Measurements from ENCODE around the gene LFNG. TPM values are rescaled to one million over a fixed set of nuclear protein-coding genes. Genes with fewer than 3 reads are reported as not detected.
A peak's percentile ranks its signal among the peaks of the same experiment; 100 is the strongest.
"Not testable (repeated sequence)": the region's sequence is repeated elsewhere in the genome, so short reads cannot be mapped to it uniquely, and the experiment has no call there.

LFNG gene
- total and polyA plus RNA-seq, 7 experiments from 2014 or later, result 1.2 to 246 (median 120) TPM

DNA sequence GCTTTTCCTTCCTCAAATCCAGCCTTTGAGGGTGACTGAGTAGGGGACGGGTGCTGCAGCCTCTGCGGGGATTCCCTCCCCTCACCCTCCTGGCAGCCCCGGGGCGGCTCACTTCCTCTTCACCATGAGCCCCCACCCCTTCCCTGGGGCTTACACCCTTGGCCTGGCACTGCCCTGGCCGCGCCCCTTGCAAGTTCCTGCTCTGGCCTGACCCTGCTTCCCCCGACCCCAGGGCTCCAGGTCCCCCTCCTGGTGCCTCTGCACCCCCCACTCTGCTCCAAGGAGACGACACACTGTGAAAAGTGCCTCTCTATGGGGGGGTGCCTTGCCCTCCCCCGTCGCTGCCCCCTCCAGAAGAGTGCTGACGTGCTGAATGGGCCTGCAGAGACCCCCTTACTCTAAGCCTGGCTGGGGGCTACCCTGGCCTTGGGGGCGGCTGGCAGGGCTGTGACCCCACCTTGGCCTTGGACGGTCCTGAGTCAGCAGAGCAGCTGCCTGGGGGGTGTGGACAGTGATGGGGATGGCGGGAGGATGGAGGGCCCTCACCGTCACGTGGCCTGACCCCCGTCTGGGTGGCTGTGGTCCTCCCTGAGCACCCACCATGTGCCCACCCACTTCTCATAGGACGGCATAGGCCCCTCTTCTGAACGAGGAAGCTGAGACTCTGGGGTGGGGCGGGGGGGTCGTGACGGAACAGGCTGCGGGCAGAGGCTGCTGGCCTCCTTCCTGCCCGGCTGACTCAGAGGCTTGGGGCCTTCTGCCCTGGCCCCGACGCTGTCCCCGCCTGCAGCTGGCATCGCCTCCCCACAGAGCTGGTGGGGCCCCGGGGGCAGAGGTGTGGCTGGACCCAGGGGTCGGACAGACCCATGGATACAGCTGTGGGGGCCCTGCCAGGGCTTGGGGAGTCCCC is 9.8 kb downstream of the LFNG start:
- DNase-seq, result peak in 7 of 9 donors; percentile 24 to 76 (median 52)
- peak overlapping the region; percentile 65 to 82 (median 76) for H3K4me3 Mint-ChIP-seq
- H3K4me1 ChIP-seq (ENCODE audit: control insufficient read depth in 2 of 2, insufficient read depth in 2 of 2, low read length in 2 of 2), result peaks cover 40 to 62% of the 10 kb centered on the region in 2 donors
- POLR2A ChIA-PET, result interaction anchor here (0.6 to 15.7 kb wide), 15 partner anchors 8 to 1476 kb away, joined by 3 to 401 read pairs (median 4); partner anchors contain the start of genes BRAT1, IQCE and LFNG
- H3K27ac ChIP-seq (ENCODE audit: low read depth, low read length), result peak overlapping the region; percentile 76
- no peaks in the 10 kb centered on the region for H3K27me3 ChIP-seq (ENCODE audit: control insufficient read depth in 2 of 2, insufficient read depth in 2 of 2, low read length in 2 of 2)
- peaks cover 0 to 14% (median 0%) of the 10 kb centered on the region in 5 donors for H3K36me3 Mint-ChIP-seq
- ATAC-seq, result peak; percentile 67
- H3K9me3 Mint-ChIP-seq, result no peaks in the 10 kb centered on the region
- no peaks in the 10 kb centered on the region for H3K27me3 Mint-ChIP-seq
- peaks cover 33 to 58% (median 44%) of the 10 kb centered on the region in 7 donors for H3K4me1 Mint-ChIP-seq
- CTCF ChIA-PET, result interaction anchor here (0.6 to 2.3 kb wide), 2 partner anchors 24 to 61 kb away, joined by 5 read pairs; no protein-coding TSS in a partner anchor
- H3K27ac Mint-ChIP-seq, result peak overlapping the region; percentile 66 to 96 (median 91)
- H3K9me3 ChIP-seq (ENCODE audit: control insufficient read depth in 2 of 3, low read length in 3 of 3), result no peaks in the 10 kb centered on the region
- peaks cover 0 to 42% (median 17%) of the 10 kb centered on the region in 3 experiments for H3K36me3 ChIP-seq (ENCODE audit: control insufficient read depth in 2 of 3, insufficient read depth in 3 of 3, low read length in 3 of 3)
- peak overlapping the region; percentile 57 for H3K4me3 ChIP-seq (ENCODE audit: low read length)
- intact Hi-C loops (cut with micrococcal nuclease), result loop anchor here (1.0 to 2.0 kb wide), 6 partner anchors 7 to 102 kb away; partner anchors contain the start of genes BRAT1 (in 2 of the 2), LFNG (in 1 of the 2) and TTYH3 (in 1 of the 2)

DNA sequence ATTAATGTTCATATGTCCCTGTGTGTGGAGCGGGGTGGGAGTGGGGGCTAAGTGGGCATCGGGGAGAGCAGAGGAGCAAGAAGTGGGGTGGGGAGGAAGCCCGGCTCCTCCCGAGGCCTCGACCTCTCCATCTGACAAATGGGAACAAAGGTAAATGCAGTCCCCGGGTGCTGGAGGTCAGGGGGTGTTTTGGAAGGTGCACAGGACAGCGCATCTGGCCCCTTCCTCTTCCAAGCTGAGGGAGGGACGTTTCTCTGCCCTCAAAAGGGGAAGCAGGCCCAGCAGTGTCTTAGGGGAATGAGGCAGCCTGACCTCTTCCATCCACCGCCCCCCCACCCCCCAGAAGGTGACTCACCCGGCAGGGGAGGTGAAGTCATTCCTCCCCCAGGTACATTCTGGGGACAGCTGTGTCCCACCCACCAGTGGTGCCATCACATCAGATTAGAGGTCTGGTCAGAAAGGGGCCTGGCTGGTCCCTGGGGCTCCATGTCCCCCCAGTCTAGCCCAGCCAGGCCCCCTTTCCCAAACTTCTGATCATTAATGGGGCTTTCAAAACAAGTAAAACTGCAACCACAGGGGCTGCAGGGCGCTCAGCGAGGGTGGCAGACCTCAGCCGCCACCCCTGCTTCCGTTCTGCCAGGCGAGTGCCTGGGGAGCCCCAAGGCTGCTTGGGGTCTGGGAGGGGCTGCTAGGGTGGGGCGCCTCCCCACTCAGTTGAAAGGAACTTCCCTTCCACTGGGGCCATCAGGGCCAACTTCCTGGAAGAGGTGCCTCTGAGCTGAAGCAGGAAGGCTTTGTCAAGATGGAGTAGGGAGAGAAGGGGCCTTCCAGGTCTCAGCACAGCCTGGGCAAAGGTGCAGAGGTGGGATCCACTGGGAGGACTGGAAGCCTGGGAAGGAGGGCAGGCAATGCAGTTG is 10.8 kb downstream of the LFNG start:
- Histone ChIP-seq H3K36me3 (ENCODE audit: control insufficient read depth in 2 of 3, insufficient read depth in 3 of 3, low read length in 3 of 3) (peaks cover 0 to 33% (median 17%) of the 10 kb centered on the region in 3 experiments), H3K4me1 (ENCODE audit: control insufficient read depth in 2 of 2, insufficient read depth in 2 of 2, low read length in 2 of 2) (peaks cover 40 to 57% of the 10 kb centered on the region in 2 donors), H3K4me3 (ENCODE audit: low read length) (peak overlapping the region; percentile 57), H3K9me3 (ENCODE audit: control insufficient read depth in 2 of 3, low read length in 3 of 3) (no peaks in the 10 kb centered on the region), H3K27me3 (ENCODE audit: control insufficient read depth in 2 of 2, insufficient read depth in 2 of 2, low read length in 2 of 2) (no peaks in the 10 kb centered on the region), H3K27ac (ENCODE audit: low read depth, low read length) (peak overlapping the region; percentile 76)
- peaks cover 33 to 58% (median 45%) of the 10 kb centered on the region in 7 donors for H3K4me1 Mint-ChIP-seq
- H3K4me3 Mint-ChIP-seq, result peak overlapping the region; percentile 65 to 82 (median 76)
- H3K27ac Mint-ChIP-seq, result peak overlapping the region; percentile 84 to 96 (median 92)
- no peaks in the 10 kb centered on the region for H3K27me3 Mint-ChIP-seq
- peak; percentile 72 for ATAC-seq
- intact Hi-C loops (cut with micrococcal nuclease), result loop anchor here (1.0 kb wide), 5 partner anchors 8 to 101 kb away; partner anchors contain the start of genes BRAT1 (in 1 of the 2), LFNG (in 1 of the 2) and TTYH3 (in 1 of the 2)
- peak; percentile 59 to 85 (median 79) for DNase-seq
- CTCF ChIA-PET, result no interaction called here
- H3K36me3 Mint-ChIP-seq, result peaks cover 0 to 14% (median 0%) of the 10 kb centered on the region in 5 donors
- POLR2A ChIA-PET, result interaction anchor here (0.7 to 15.7 kb wide), 13 partner anchors 9 to 176 kb away, joined by 3 to 401 read pairs (median 4); partner anchors contain the start of genes BRAT1, IQCE and LFNG
- H3K9me3 Mint-ChIP-seq, result no peaks in the 10 kb centered on the region

DNA sequence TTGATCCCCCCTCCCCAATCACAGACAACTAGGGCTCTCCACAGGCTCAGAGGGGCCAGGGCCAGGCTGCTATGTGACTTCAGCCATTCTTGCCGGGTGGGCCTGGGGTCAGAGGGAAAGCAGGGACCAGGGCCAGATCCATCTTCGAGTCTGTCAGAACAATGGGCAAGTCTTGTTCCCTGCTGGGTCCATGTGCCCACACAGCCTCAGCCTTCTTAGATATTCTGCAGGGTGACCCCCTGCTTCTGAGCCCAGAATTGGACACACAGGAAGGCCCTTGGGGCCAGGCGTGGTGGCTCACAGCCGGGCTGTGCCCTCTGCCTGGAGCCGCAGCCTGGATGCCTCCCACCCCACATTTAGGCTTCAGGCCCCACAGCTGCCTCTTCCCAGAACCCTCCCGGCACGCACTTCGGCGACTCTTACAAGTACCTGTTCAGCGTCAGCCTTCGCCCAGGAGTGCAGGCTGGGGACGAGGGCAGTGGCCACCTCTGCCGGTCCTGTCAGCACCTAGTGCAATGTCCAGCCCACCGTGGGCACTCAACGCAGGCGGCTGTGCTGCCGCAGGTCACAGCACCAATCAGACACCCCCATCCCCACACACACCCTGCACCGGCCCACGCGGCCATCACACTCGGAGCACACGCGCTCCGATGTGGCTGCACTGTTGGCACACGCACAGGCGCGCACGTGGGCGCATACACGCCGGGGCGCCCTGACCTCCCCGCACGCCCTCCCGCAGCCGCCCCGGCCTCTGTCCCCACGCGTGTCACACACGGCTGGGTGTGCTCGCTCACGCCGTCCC is 11.6 kb downstream of the LFNG start:
- peak in 2 of 9 donors; percentile 13 to 21 for DNase-seq
- H3K36me3 ChIP-seq (ENCODE audit: control insufficient read depth in 2 of 3, insufficient read depth in 3 of 3, low read length in 3 of 3), result peaks cover 0 to 25% (median 10%) of the 10 kb centered on the region in 3 experiments
- Mint-ChIP-seq H3K4me3 (peak overlapping the region; percentile 65 to 82 (median 76)), H3K4me1 (peaks cover 29 to 51% (median 47%) of the 10 kb centered on the region in 7 donors), H3K27ac (peak overlapping the region; percentile 84 to 96 (median 92))
- H3K27ac ChIP-seq (ENCODE audit: low read depth, low read length), result peak overlapping the region; percentile 76
- H3K4me3 ChIP-seq (ENCODE audit: low read length); H3K27me3 ChIP-seq (ENCODE audit: control insufficient read depth in 2 of 2, insufficient read depth in 2 of 2, low read length in 2 of 2); ATAC-seq; H3K9me3 ChIP-seq (ENCODE audit: control insufficient read depth in 2 of 3, low read length in 3 of 3); H3K27me3 Mint-ChIP-seq; H3K9me3 Mint-ChIP-seq; H3K36me3 Mint-ChIP-seq; CTCF ChIA-PET: not testable (repeated sequence)
- POLR2A ChIA-PET, result interaction anchor here (0.7 to 15.7 kb wide), 9 partner anchors 8 to 177 kb away, joined by 3 to 401 read pairs (median 3); partner anchors contain the start of gene BRAT1
- intact Hi-C loops (cut with micrococcal nuclease), result loop anchor here (1.0 kb wide), 5 partner anchors 9 to 100 kb away; partner anchors contain the start of genes BRAT1 (in 1 of the 2), LFNG (in 1 of the 2) and TTYH3 (in 1 of the 2)
- H3K4me1 ChIP-seq (ENCODE audit: control insufficient read depth in 2 of 2, insufficient read depth in 2 of 2, low read length in 2 of 2), result peaks cover 40 to 48% of the 10 kb centered on the region in 2 donors

DNA sequence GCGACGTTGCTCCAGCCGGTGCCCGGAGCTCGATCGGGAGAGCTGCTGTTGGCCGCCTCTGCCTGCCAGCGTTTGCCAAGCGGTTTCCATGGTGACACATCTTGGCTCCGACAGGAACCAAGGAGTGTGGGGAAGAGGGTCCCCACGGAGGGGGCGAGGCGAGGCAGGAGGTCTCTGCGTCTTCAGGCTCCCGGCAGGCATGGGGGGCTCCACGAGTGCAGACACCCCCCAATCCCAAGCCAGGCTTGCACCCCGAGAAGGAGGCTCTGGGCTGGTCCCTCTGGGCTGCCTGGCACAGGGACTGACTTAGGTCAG is 12.2 kb downstream of the LFNG start:
- Mint-ChIP-seq H3K4me1 (peaks cover 29 to 45% (median 43%) of the 10 kb centered on the region in 7 donors), H3K27ac (peak overlapping the region in 1 of 9 donors; percentile 42)
- POLR2A ChIA-PET, result interaction anchor here (15.7 kb wide), 1 partner anchor 21 kb away, joined by 401 read pairs; no protein-coding TSS in a partner anchor
- Histone ChIP-seq H3K36me3 (ENCODE audit: control insufficient read depth in 2 of 3, insufficient read depth in 3 of 3, low read length in 3 of 3) (peaks cover 0 to 19% (median 5%) of the 10 kb centered on the region in 3 experiments), H3K4me1 (ENCODE audit: control insufficient read depth in 2 of 2, insufficient read depth in 2 of 2, low read length in 2 of 2) (peaks cover 40 to 42% of the 10 kb centered on the region in 2 donors)
- CTCF ChIA-PET; intact Hi-C loops (cut with micrococcal nuclease); H3K27ac ChIP-seq (ENCODE audit: low read depth, low read length); H3K27me3 Mint-ChIP-seq; H3K9me3 Mint-ChIP-seq; H3K4me3 Mint-ChIP-seq; H3K9me3 ChIP-seq (ENCODE audit: control insufficient read depth in 2 of 3, low read length in 3 of 3); ATAC-seq; H3K27me3 ChIP-seq (ENCODE audit: control insufficient read depth in 2 of 2, insufficient read depth in 2 of 2, low read length in 2 of 2); H3K36me3 Mint-ChIP-seq; DNase-seq; H3K4me3 ChIP-seq (ENCODE audit: low read length): not testable (repeated sequence)

DNA sequence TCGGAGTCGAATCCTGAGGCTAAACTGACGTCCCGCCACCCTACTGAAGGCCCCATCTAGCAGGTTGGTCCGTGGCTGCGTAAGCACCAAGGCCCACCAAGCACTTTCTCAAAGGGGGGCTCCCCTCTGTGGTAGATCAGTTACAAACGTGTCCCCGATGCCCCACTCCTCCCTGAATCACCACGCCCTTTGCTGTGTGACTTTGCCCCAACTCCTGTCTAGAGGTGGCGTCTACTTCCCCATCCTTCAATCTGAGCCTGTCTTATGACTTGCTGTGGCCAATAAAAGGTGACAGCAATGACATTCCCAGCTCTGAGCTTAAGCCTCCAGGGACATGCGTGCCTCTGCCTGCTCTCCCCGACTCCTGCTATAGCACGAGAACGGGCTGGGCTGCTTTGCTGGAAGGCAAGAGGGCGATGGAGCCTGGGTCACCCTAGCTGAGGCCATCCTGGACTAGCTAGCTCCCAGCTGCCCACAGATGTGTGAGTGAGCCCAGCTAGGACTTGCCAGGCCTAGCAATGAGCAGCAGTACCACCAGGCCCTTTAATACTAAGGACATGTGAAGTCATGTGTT is 12.7 kb downstream of the LFNG start:
- H3K27me3 ChIP-seq (ENCODE audit: control insufficient read depth in 2 of 2, insufficient read depth in 2 of 2, low read length in 2 of 2); H3K9me3 Mint-ChIP-seq; H3K4me3 ChIP-seq (ENCODE audit: low read length); CTCF ChIA-PET; POLR2A ChIA-PET; H3K9me3 ChIP-seq (ENCODE audit: control insufficient read depth in 2 of 3, low read length in 3 of 3); H3K27me3 Mint-ChIP-seq; H3K36me3 Mint-ChIP-seq; ATAC-seq; H3K27ac ChIP-seq (ENCODE audit: low read depth, low read length); intact Hi-C loops (cut with micrococcal nuclease): not testable (repeated sequence)
- Mint-ChIP-seq H3K4me3 (peak overlapping the region in 1 of 10 donors; percentile 42), H3K4me1 (peaks cover 24 to 41% (median 37%) of the 10 kb centered on the region in 7 donors), H3K27ac (peak overlapping the region in 7 of 9 donors; percentile 8 to 81 (median 57))
- Histone ChIP-seq H3K36me3 (ENCODE audit: control insufficient read depth in 2 of 3, insufficient read depth in 3 of 3, low read length in 3 of 3) (peaks cover 0 to 14% (median 0%) of the 10 kb centered on the region in 3 experiments), H3K4me1 (ENCODE audit: control insufficient read depth in 2 of 2, insufficient read depth in 2 of 2, low read length in 2 of 2) (peaks cover 37% of the 10 kb centered on the region in 2 donors)
- peak in 1 of 9 donors; percentile 27 for DNase-seq
